NCI-H226 (cell line): ENCODE results near the gene SMYD5.
A peak's percentile ranks its signal among the peaks of the same experiment; 100 is the strongest.

ENCODE experiments used
- DNase-seq: peaks from one replicate; pipeline ENCODE4 v3.0.0-alpha.2; 2015

The SMYD5 gene

GRCh38 chr2:73243884-73244570 lies 30.0 kb downstream of the SMYD5 start:
- peak; percentile 79 for DNase-seq

GRCh38 chr2:73244580-73244979 lies 30.5 kb downstream of the SMYD5 start:
- no peak for DNase-seq

- no peak for DNase-seq
Observed at GRCh38 chr2:73246850-73247249, 32.8 kb downstream of the SMYD5 start.

- no peak for DNase-seq
Observed at GRCh38 chr2:73249636-73250035, 35.6 kb downstream of the SMYD5 start.

GRCh38 chr2:73250872-73251846 lies 37.1 kb downstream of the SMYD5 start:
- DNase-seq, result no peak

GRCh38 chr2:73252238-73253027 lies 38.4 kb downstream of the SMYD5 start:
- no peak for DNase-seq

- DNase-seq, result no peak
Observed at GRCh38 chr2:73253400-73253799, 39.4 kb downstream of the SMYD5 start.

GRCh38 chr2:73253901-73254300 lies 39.9 kb downstream of the SMYD5 start:
- DNase-seq, result no peak

- DNase-seq, result no peak
Observed at GRCh38 chr2:73254343-73255006, 40.4 kb downstream of the SMYD5 start.

- no peak for DNase-seq
Observed at GRCh38 chr2:73255007-73255644, 41.1 kb downstream of the SMYD5 start.

- DNase-seq, result no peak
Observed at GRCh38 chr2:73255907-73256617, 42.0 kb downstream of the SMYD5 start.

- no peak for DNase-seq
Observed at GRCh38 chr2:73256618-73256922, 42.5 kb downstream of the SMYD5 start.

GRCh38 chr2:73257021-73257420 lies 43.0 kb downstream of the SMYD5 start:
- DNase-seq, result no peak

GRCh38 chr2:73257425-73258125 lies 43.5 kb downstream of the SMYD5 start:
- no peak for DNase-seq

GRCh38 chr2:73258186-73258912 lies 44.3 kb downstream of the SMYD5 start:
- DNase-seq, result no peak

- DNase-seq, result no peak
Observed at GRCh38 chr2:73258913-73259215, 44.8 kb downstream of the SMYD5 start.

GRCh38 chr2:73259276-73259675 lies 45.2 kb downstream of the SMYD5 start:
- DNase-seq, result no peak

GRCh38 chr2:73259704-73260337 lies 45.8 kb downstream of the SMYD5 start:
- DNase-seq, result no peak

- DNase-seq, result peak; percentile 45
Observed at GRCh38 chr2:73260338-73260984, 46.4 kb downstream of the SMYD5 start.
